Loucy (cell line): ENCODE data around the gene CEP112.

Experiments used
- H2AFZ ChIP-seq: fragments of 200-600 bp; sonication (generic); 2 replicates; pipeline ENCODE4 v1.6.0; 2016; ENCODE audit warnings: antibody characterized with exemption, mild to moderate bottlenecking, low read length, moderate library complexity
- H3F3A ChIP-seq: fragments of 200-600 bp; 2 replicates; pipeline ENCODE4 v1.6.0; 2016; ENCODE audit warnings: antibody characterized with exemption, low read depth, mild to moderate bottlenecking
- H3K27me3 ChIP-seq: fragments of 200-600 bp; sonication (generic); 2 replicates; pipeline ENCODE4 v1.6.1; 2014; ENCODE audit warnings: low read length, mild to moderate bottlenecking; ENCODE audit not compliant: insufficient read depth, poor library complexity, severe bottlenecking
- H3K36me3 ChIP-seq: fragments of 200-600 bp; sonication (generic); 2 replicates; pipeline ENCODE4 v1.6.1; 2016; ENCODE audit warnings: low read length; ENCODE audit not compliant: insufficient read depth
- H3K4me1 ChIP-seq: fragments of 200-600 bp; sonication (generic); 2 replicates; pipeline ENCODE4 v1.5.1; 2014; ENCODE audit warnings: low read length, mild to moderate bottlenecking; ENCODE audit not compliant: insufficient read depth, poor library complexity, severe bottlenecking
- H3K4me2 ChIP-seq: fragments of 200-600 bp; sonication (generic); 2 replicates; pipeline ENCODE4 v1.6.0; 2014; ENCODE audit warnings: antibody characterized with exemption, low read length, low read depth, mild to moderate bottlenecking; ENCODE audit not compliant: poor library complexity, severe bottlenecking
- H3K4me3 ChIP-seq: fragments of 200-600 bp; sonication (generic); 2 replicates; pipeline ENCODE4 v1.5.1; 2014; ENCODE audit warnings: low read length, mild to moderate bottlenecking, mixed read lengths; ENCODE audit not compliant: poor library complexity, severe bottlenecking
- H3K79me2 ChIP-seq: fragments of 200-600 bp; sonication (generic); 2 replicates; pipeline ENCODE4 v1.6.1; 2014; ENCODE audit warnings: low read length; ENCODE audit not compliant: insufficient read depth
- H3K9ac ChIP-seq: fragments of 200-600 bp; sonication (generic); 2 replicates; pipeline ENCODE4 v1.6.0; 2014; ENCODE audit warnings: mild to moderate bottlenecking, low read depth, low read length, moderate library complexity; ENCODE audit not compliant: poor library complexity, severe bottlenecking
- H3K9me2 ChIP-seq: fragments of 200-600 bp; sonication (generic); replicated peaks from 2 replicates; pipeline ENCODE4 v1.6.1; 2016; ENCODE audit warnings: low read depth, low read length, mixed read lengths
- H3K9me3 ChIP-seq: fragments of 200-600 bp; sonication (generic); 2 replicates; pipeline ENCODE4 v1.6.1; 2014; ENCODE audit warnings: mild to moderate bottlenecking, antibody characterized with exemption, low read length, low read depth; ENCODE audit not compliant: insufficient read depth
- H4K20me1 ChIP-seq: fragments of 200-600 bp; sonication (generic); 2 replicates; pipeline ENCODE4 v1.6.0; 2014; ENCODE audit warnings: antibody characterized with exemption, low read length, mild to moderate bottlenecking; ENCODE audit not compliant: insufficient read depth, poor library complexity, severe bottlenecking
- CTCF ChIP-seq: fragments of 200-600 bp; sonication (generic); conservative IDR thresholded peaks from 2 replicates; pipeline ENCODE4 v1.5.1; 2014; ENCODE audit warnings: mild to moderate bottlenecking, antibody characterized with exemption, low read length
- EZH2phosphoT487 ChIP-seq: fragments of 200-600 bp; IDR thresholded peaks from 2 replicates; pipeline ENCODE4 v1.6.1; 2018; ENCODE audit warnings: antibody characterized with exemption, mild to moderate bottlenecking, moderate library complexity, borderline replicate concordance

Gene CEP112

GRCh38 chr17:65743308-65743655 is 448.7 kb downstream of the CEP112 start:
- no peaks in the 10 kb centered on the region for H3K27me3 ChIP-seq
- no peak for TF ChIP-seq CTCF
- TF ChIP-seq EZH2phosphoT487: no peak
- no peaks in the 10 kb centered on the region for H4K20me1 ChIP-seq
- H3K79me2 ChIP-seq: no peaks in the 10 kb centered on the region
- no peaks in the 10 kb centered on the region for H3K9me2 ChIP-seq
- H3K4me1 ChIP-seq: no peaks in the 10 kb centered on the region
- no peaks in the 10 kb centered on the region for H3K9me3 ChIP-seq
- no peak overlapping the region for H3K4me2 ChIP-seq
- H3K4me3 ChIP-seq: no peak overlapping the region
- no peak overlapping the region for H3K9ac ChIP-seq
- no peak overlapping the region for H2AFZ ChIP-seq
- no peaks in the 10 kb centered on the region for H3K36me3 ChIP-seq
- no peaks in the 10 kb centered on the region for H3F3A ChIP-seq

- Histone ChIP-seq H3K79me2 (no peaks in the 10 kb centered on the region), H3F3A (no peaks in the 10 kb centered on the region), H3K4me2 (no peak overlapping the region), H3K9me3 (no peaks in the 10 kb centered on the region), H3K36me3 (no peaks in the 10 kb centered on the region), H4K20me1 (no peaks in the 10 kb centered on the region), H3K9ac (no peak overlapping the region), H3K4me1 (no peaks in the 10 kb centered on the region), H3K9me2 (no peaks in the 10 kb centered on the region), H2AFZ (no peak overlapping the region), H3K27me3 (no peaks in the 10 kb centered on the region), H3K4me3 (no peak overlapping the region)
- TF ChIP-seq EZH2phosphoT487 (no peak), CTCF (no peak)
Measured at GRCh38 chr17:65742403-65743307, 449.3 kb downstream of the CEP112 start.

GRCh38 chr17:65741710-65742109 is 450.2 kb downstream of the CEP112 start:
- Histone ChIP-seq H2AFZ (no peak overlapping the region), H3K9ac (no peak overlapping the region), H4K20me1 (no peaks in the 10 kb centered on the region), H3K79me2 (no peaks in the 10 kb centered on the region), H3K36me3 (no peaks in the 10 kb centered on the region), H3K9me3 (no peaks in the 10 kb centered on the region), H3K4me2 (no peak overlapping the region), H3K27me3 (no peaks in the 10 kb centered on the region), H3K9me2 (no peaks in the 10 kb centered on the region), H3K4me3 (no peak overlapping the region), H3F3A (no peaks in the 10 kb centered on the region), H3K4me1 (no peaks in the 10 kb centered on the region)
- TF ChIP-seq CTCF: no peak
- TF ChIP-seq EZH2phosphoT487: no peak
